HepG2 (cell line): ENCODE measurements around the gene ATP11B. TPM values are rescaled to one million over a fixed set of nuclear protein-coding genes. Genes with fewer than 3 reads are reported as not detected.

Experiments
- AHR ChIP-seq: IDR thresholded peaks from 2 replicates; pipeline ENCODE4 v1.6.1; 2018; ENCODE audit warnings: missing genetic modification reagents, missing compliant biosample characterization
- ATF1 ChIP-seq: IDR thresholded peaks from 2 replicates; pipeline ENCODE4 v1.6.1; 2016; ENCODE audit warnings: mild to moderate bottlenecking, control low read depth
- CBX5 ChIP-seq: sonication (generic); formaldehyde crosslinking; IDR thresholded peaks from 2 replicates; pipeline ENCODE4 v1.4.0; 2020; ENCODE audit warnings: missing genetic modification reagents, borderline replicate concordance
- ELF3 ChIP-seq: IDR thresholded peaks from 2 replicates; pipeline ENCODE4 v1.6.1; 2016; ENCODE audit warnings: missing genetic modification reagents, missing compliant biosample characterization
- ISL2 ChIP-seq: sonication (generic); formaldehyde crosslinking; IDR thresholded peaks from 2 replicates; pipeline ENCODE4 v1.5.0; 2020; ENCODE audit warnings: missing genetic modification reagents
- KDM5B ChIP-seq: sonication (generic); formaldehyde crosslinking; IDR thresholded peaks from 2 replicates; pipeline ENCODE4 v1.4.0; 2020; ENCODE audit warnings: missing genetic modification reagents, mild to moderate bottlenecking, borderline replicate concordance
- NFE2 ChIP-seq: sonication (generic); formaldehyde crosslinking; IDR thresholded peaks from 2 replicates; pipeline ENCODE4 v1.4.0; 2020; ENCODE audit warnings: missing genetic modification reagents
- POLR2A ChIP-seq, 2 experiments: IDR thresholded peaks; 2 replicates each; pipeline ENCODE4 v1.6.1; 2011; ENCODE audit warnings: low read depth in 2 of 2, low read length in 2 of 2, mild to moderate bottlenecking in 1 of 2, moderate library complexity in 1 of 2; ENCODE audit not compliant: insufficient read depth in 1 of 2
- PTBP1 ChIP-seq: fragments of 200-400 bp; formaldehyde crosslinking; IDR thresholded peaks from 2 replicates; pipeline ENCODE4 v1.6.1; 2018; ENCODE audit warnings: low read length, low read depth; ENCODE audit not compliant: poor library complexity, severe bottlenecking
- RNF2 ChIP-seq: fragments of 450-650 bp; conservative IDR thresholded peaks from 2 replicates; pipeline ENCODE4 v1.6.1; 2016; ENCODE audit warnings: low read depth
- SALL1 ChIP-seq: sonication (generic); formaldehyde crosslinking; IDR thresholded peaks from 2 replicates; pipeline ENCODE4 v1.8.0; 2022; ENCODE audit warnings: mild to moderate bottlenecking, missing genetic modification reagents
- SP2 ChIP-seq: sonication (generic); formaldehyde crosslinking; IDR thresholded peaks from 2 replicates; pipeline ENCODE4 v1.5.1; 2020; ENCODE audit warnings: mild to moderate bottlenecking, missing genetic modification reagents
- SP5 ChIP-seq: IDR thresholded peaks from 2 replicates; pipeline ENCODE4 v1.6.1; 2016; ENCODE audit warnings: low read depth, borderline replicate concordance
- THAP11 ChIP-seq: IDR thresholded peaks from 2 replicates; pipeline ENCODE4 v1.6.1; 2016; ENCODE audit warnings: missing biosample characterization, missing genetic modification reagents
- XRCC5 ChIP-seq: fragments of 200-400 bp; formaldehyde crosslinking; optimal IDR thresholded peaks from 2 replicates; pipeline ENCODE3; 2017; ENCODE audit warnings: mild to moderate bottlenecking, low read length
- ZBTB7B ChIP-seq: sonication (generic); formaldehyde crosslinking; IDR thresholded peaks from 2 replicates; pipeline ENCODE4 v1.4.0; 2020; ENCODE audit warnings: missing genetic modification reagents
- ZNF121 ChIP-seq: sonication (generic); formaldehyde crosslinking; IDR thresholded peaks from 2 replicates; pipeline ENCODE4 v1.5.0; 2020; ENCODE audit warnings: mild to moderate bottlenecking, missing genetic modification reagents
- ZNF558 ChIP-seq: sonication (generic); formaldehyde crosslinking; IDR thresholded peaks from 2 replicates; pipeline ENCODE4 v1.9.0; 2022; ENCODE audit warnings: mild to moderate bottlenecking, missing genetic modification reagents, borderline replicate concordance
- ZNF598 ChIP-seq: sonication (generic); formaldehyde crosslinking; IDR thresholded peaks from 2 replicates; pipeline ENCODE4 v1.5.1; 2020; ENCODE audit warnings: mild to moderate bottlenecking, missing genetic modification reagents, borderline replicate concordance
- ZNF883 ChIP-seq: sonication (generic); formaldehyde crosslinking; IDR thresholded peaks from 2 replicates; pipeline ENCODE4 v1.5.1; 2020; ENCODE audit warnings: mild to moderate bottlenecking, missing genetic modification reagents; ENCODE audit errors: not compliant biosample characterization
- ZSCAN30 ChIP-seq: sonication (generic); formaldehyde crosslinking; IDR thresholded peaks from 2 replicates; pipeline ENCODE4 v1.5.0; 2020; ENCODE audit warnings: mild to moderate bottlenecking, missing genetic modification reagents
- polyA plus RNA-seq, 8 experiments: library from polyadenylated mRNA; depleted of rRNA in 3 of 8; stranded (reverse) in 7 of 8; unstranded in 1 of 8; fragments of >200 nt; fragmentation: Illumina TruSeq in 4 of 8; extraction: Trizol in 4 of 8; gene quantifications; 2 replicates each; pipeline versions ENCODE4 v1.2.1 to v1.2.3, GENCODE V29; 2011 to 2016; ENCODE audit warnings: low read depth in 4 of 8, missing spikeins in 1 of 8, mixed read lengths in 1 of 8; ENCODE audit not compliant: insufficient read depth in 1 of 8
- total RNA-seq, 5 experiments: library from RNA; depleted of rRNA; stranded (reverse); fragments of >200 nt; fragmentation: Illumina TruSeq; extraction: Trizol; gene quantifications; 2 replicates each; pipeline ENCODE4 v1.2.3, GENCODE V29; 2016; ENCODE audit warnings: low read depth in 1 of 5
- TF ChIP-seq, protein P1 (sequence below): sonication (generic); IDR thresholded peaks from 2 replicates; pipeline ENCODE4 v1.6.1; 2016; ENCODE audit warnings: low read depth, borderline replicate concordance
- TF ChIP-seq, protein P2 (sequence below): sonication (generic); formaldehyde crosslinking; IDR thresholded peaks from 2 replicates; pipeline ENCODE4 v1.4.0; 2020; ENCODE audit warnings: mild to moderate bottlenecking, missing genetic modification reagents
- TF ChIP-seq, protein P3 (sequence below): IDR thresholded peaks from 2 replicates; pipeline ENCODE4 v1.6.1; 2016; ENCODE audit warnings: mild to moderate bottlenecking, missing biosample characterization, missing genetic modification reagents
- TF ChIP-seq, protein P4 (sequence below): sonication (generic); formaldehyde crosslinking; IDR thresholded peaks from 2 replicates; pipeline ENCODE4 v1.4.0; 2020; ENCODE audit warnings: missing genetic modification reagents
- TF ChIP-seq, protein P5 (sequence below): sonication (generic); formaldehyde crosslinking; IDR thresholded peaks from 2 replicates; pipeline ENCODE4 v1.8.1; 2023; ENCODE audit warnings: mild to moderate bottlenecking, moderate library complexity, missing genetic modification reagents
- TF ChIP-seq, protein P6 (sequence below): IDR thresholded peaks from 2 replicates; pipeline ENCODE4 v1.6.1; 2012; ENCODE audit warnings: inconsistent platforms

The ATP11B gene
- total and polyA plus RNA-seq, 2 of the 13 experiments (the other 11 are each of a cell fraction or from before 2014, with no cell fraction given), result 10.1 to 22.9 TPM

DNA sequence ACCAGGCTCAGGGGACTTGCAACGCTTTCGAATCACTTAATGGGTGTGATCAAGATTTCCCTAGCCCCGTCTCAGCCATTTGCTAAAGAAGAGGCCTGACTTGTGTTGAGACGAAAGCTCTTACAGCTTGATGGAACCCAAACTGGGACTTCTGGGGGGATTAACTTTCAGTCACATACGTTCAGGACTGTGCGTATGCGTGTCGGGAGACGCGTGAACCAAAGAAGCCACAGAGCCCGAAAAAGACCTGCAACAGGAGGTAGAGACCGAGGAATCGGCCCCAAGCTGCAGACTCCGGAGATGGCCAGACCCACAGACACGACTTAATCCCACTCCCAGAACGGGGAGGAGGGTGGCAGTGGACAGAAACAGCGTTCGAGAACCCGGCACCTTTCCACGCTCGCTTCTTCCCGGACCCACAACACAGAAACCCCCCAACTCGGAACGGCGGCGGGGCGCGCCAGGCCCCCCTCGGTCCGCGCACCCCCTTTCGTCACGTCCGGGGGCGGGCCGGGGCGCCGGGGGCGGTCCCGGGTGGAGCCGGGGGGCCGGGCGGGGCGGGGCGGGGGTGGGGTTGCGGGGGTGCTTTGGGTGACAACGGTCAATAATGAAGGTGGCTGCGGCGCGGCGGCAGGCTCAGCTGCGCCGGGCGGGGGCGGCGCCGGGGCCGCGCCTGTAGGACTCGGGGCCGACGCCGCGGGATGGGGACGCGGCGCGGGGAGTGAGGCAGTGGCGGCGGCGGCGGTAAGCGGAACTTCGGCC is at the start of gene ATP11B (continued):
- TF ChIP-seq ATF1 (CRISPR knock-in tag) (0 out of 2 replicates have a peak, but pooled peaks have one; percentile 31), CBX5 (CRISPR knock-in tag) (peak; percentile 34; the same call in 1 of the 2 replicates), SP5 (CRISPR knock-in tag) (peak; percentile 31; the same call in 1 of the 2 replicates), ZNF121 (peak; percentile 44; the same call in 1 of the 2 replicates), KDM5B (CRISPR knock-in tag) (peak; percentile 63; the same call in 1 of the 2 replicates), RNF2 (no peak), NFE2 (CRISPR knock-in tag) (no peak), AHR (no peak), ELF3 (CRISPR knock-in tag) (0 out of 2 replicates have a peak, but pooled peaks have one; percentile 7), POLR2A (IDR thresholded peaks at IDR 0.05; ENCODE audit: insufficient read depth in 1 of 2, low read depth in 2 of 2, low read length in 2 of 2) (peak; percentile 30 to 92; a peak in 3 of 4 replicates), ISL2 (CRISPR knock-in tag) (0 out of 2 replicates have a peak, but pooled peaks have one; percentile 46), XRCC5 (peak; percentile 18), ZSCAN30 (CRISPR knock-in tag) (no peak), ZNF883 (peak; percentile 30), ZBTB7B (CRISPR knock-in tag) (no peak; the same call in 1 of the 2 replicates), SALL1 (peak; percentile 34), ZNF598 (CRISPR knock-in tag) (peak; percentile 31; the same call in 1 of the 2 replicates), PTBP1 (no peak), THAP11 (CRISPR knock-in tag) (0 out of 2 replicates have a peak, but pooled peaks have one; percentile 62), SP2 (CRISPR knock-in tag) (0 out of 2 replicates have a peak, but pooled peaks have one; percentile 18), ZNF558 (peak; percentile 33; the same call in 1 of the 2 replicates)
- TF ChIP-seq, protein P1, sequence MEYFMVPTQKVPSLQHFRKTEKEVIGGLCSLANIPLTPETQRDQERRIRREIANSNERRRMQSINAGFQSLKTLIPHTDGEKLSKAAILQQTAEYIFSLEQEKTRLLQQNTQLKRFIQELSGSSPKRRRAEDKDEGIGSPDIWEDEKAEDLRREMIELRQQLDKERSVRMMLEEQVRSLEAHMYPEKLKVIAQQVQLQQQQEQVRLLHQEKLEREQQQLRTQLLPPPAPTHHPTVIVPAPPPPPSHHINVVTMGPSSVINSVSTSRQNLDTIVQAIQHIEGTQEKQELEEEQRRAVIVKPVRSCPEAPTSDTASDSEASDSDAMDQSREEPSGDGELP, result no peak
- TF ChIP-seq, protein P2, sequence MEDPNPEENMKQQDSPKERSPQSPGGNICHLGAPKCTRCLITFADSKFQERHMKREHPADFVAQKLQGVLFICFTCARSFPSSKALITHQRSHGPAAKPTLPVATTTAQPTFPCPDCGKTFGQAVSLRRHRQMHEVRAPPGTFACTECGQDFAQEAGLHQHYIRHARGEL (CRISPR knock-in tag), result no peak
- TF ChIP-seq, protein P3, sequence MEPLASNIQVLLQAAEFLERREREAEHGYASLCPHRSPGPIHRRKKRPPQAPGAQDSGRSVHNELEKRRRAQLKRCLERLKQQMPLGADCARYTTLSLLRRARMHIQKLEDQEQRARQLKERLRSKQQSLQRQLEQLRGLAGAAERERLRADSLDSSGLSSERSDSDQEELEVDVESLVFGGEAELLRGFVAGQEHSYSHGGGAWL (CRISPR knock-in tag), result no peak
- TF ChIP-seq, protein P4, sequence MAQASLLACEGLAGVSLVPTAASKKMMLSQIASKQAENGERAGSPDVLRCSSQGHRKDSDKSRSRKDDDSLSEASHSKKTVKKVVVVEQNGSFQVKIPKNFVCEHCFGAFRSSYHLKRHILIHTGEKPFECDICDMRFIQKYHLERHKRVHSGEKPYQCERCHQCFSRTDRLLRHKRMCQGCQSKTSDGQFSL (CRISPR knock-in tag), result peak; percentile 49; the same call in 1 of the 2 replicates
- TF ChIP-seq, protein P5, sequence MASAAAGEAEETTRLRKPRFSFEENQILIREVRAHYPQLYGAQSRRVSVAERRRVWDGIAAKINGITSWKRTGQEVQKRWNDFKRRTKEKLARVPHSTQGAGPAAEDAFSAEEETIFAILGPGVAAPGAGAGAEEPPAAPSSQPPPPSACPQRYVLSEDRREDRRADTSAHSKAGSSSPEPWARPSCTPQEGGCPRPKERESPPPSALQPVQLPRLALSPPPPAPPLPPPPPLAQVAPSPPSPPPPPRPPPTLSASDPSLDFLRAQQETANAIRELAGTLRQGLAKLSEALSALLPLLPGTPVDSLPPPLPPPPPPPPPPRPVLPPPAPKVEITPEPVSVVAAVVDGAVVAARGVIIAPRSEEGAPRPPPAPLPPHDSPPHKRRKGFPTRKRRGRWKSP (CRISPR knock-in tag), result peak; percentile 26; the same call in 1 of the 2 replicates
- TF ChIP-seq, protein P6, sequence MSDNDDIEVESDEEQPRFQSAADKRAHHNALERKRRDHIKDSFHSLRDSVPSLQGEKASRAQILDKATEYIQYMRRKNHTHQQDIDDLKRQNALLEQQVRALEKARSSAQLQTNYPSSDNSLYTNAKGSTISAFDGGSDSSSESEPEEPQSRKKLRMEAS, result peak; percentile 39
